ENCODE measurements around the gene CASZ1.

The CASZ1 gene

GRCh38 chr1:10686404-10687040 lies 109.9 kb downstream of the CASZ1 start:
- TF ChIP-seq CTCF (IDR thresholded peaks at IDR 0.05; ENCODE audit: insufficient read depth, low read length, missing control alignments): no peak
- no peak overlapping the region for H3K4me3 ChIP-seq (ENCODE audit: low read depth, low read length)
- no peak for DNase-seq (ENCODE audit: low read depth, low spot score)
- POLR2A ChIA-PET: no interaction called here
- CTCF ChIA-PET: no interaction called here

DNA sequence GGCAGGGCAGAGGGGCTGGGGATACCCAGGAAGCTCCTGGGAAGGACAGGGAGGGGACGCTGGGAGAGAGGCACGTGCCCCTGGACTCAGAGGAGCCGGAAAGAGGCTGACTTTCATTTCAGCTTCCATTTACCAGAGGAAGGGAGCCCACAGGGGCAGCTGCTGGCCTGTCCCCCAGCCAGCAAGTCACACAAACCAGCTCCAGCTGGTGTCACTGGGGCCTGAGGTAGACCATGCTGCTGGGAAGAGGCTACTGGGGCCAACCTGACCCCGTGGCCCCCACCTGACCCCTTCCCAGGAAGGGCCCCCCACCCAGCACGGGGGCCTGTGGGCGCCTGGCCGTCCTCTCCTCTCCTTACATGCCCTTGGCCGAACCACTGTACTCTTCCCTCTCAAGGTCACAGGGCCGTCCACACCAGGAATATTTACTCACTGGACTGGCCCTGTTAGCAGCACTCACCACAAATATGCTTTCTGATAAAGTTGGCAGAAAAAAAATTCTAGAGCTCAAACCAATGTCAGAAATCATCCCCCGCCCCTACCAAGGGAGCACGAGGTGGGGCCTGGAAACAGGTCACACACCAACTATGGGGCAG lies 110.5 kb downstream of the CASZ1 start:
- CTCF ChIA-PET: no interaction called here
- DNase-seq (ENCODE audit: low read depth, low spot score): no peak

DNA sequence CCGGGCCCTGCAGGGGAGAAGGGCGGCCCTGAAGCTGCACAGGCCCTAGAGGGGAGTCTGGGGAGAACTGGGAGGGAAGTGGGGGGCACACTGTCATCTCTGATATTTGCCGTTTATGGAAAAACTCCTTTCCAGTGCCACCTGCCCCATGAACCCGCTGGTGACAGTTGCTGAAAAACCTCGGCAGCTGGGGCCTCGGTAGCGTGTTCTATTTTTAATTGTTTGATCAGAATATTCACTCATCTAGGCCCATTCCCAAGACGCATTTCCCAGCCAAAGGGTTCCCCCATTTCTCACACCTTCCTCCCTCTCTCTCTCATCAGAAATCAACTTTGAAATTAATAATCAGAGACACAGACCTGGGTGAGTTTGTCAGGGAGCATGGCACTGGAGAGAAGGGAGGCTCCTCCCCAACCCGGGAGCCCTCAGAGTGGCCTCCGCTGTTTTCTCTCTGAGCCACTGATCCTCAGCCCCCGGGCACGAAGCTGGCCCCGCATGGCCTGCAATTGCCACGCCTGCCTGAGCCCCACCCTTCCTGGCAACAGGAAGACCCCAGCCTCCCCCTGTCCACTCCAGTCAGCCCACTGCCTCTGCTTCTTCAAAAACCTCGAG lies 111.1 kb downstream of the CASZ1 start:
- H3K4me3 ChIP-seq (ENCODE audit: low read depth, low read length): no peak overlapping the region
- CTCF ChIA-PET: no interaction called here
- TF ChIP-seq CTCF (IDR thresholded peaks at IDR 0.05; ENCODE audit: insufficient read depth, low read length, missing control alignments): no peak
- no peak for DNase-seq (ENCODE audit: low read depth, low spot score)
- POLR2A ChIA-PET: no interaction called here

More for the DNA sequence above, 110.5 kb downstream of the CASZ1 start:
- TF ChIP-seq CTCF (IDR thresholded peaks at IDR 0.05; ENCODE audit: insufficient read depth, low read length, missing control alignments): no peak
- POLR2A ChIA-PET: no interaction called here
- H3K4me3 ChIP-seq (ENCODE audit: low read depth, low read length): no peak overlapping the region

- CTCF ChIA-PET: no interaction called here
- no peak for TF ChIP-seq CTCF (IDR thresholded peaks at IDR 0.05; ENCODE audit: insufficient read depth, low read length, missing control alignments)
- DNase-seq (ENCODE audit: low read depth, low spot score): no peak
- POLR2A ChIA-PET: no interaction called here
- H3K4me3 ChIP-seq (ENCODE audit: low read depth, low read length): no peak overlapping the region
These were observed 112.2 kb downstream of the CASZ1 start for GRCh38 chr1:10684221-10684620.

- no peak for TF ChIP-seq CTCF (IDR thresholded peaks at IDR 0.05; ENCODE audit: insufficient read depth, low read length, missing control alignments)
- POLR2A ChIA-PET: no interaction called here
- DNase-seq (ENCODE audit: low read depth, low spot score): no peak
- H3K4me3 ChIP-seq (ENCODE audit: low read depth, low read length): no peak overlapping the region
- CTCF ChIA-PET: interaction anchor here (1.1 kb wide), 1 partner anchor 175 kb away, joined by 3 read pairs; no protein-coding TSS in a partner anchor
These were observed 113.8 kb downstream of the CASZ1 start for GRCh38 chr1:10682449-10683309.

DNA sequence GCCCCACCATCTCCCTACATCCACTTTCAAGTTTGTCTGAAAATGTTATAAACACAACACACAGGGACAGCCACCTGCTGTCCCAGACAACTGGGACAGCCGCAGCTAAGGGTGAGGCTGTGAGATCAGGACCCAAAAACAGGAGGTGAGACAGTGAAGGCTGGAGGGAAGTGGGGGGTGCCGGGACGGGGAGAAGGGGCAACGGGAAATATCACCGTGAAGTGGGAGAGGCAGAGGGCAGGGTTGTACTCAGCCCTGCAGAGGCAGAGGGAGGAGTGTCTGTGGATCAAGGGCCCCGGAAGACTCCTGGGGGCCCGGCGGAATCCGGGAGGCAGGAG lies 114.4 kb downstream of the CASZ1 start:
- ChIA-PET CTCF (interaction anchor here (1.1 kb wide), 1 partner anchor 174 kb away, joined by 3 read pairs; no protein-coding TSS in a partner anchor), POLR2A (no interaction called here)
- no peak for DNase-seq (ENCODE audit: low read depth, low spot score)
- no peak overlapping the region for H3K4me3 ChIP-seq (ENCODE audit: low read depth, low read length)
- no peak for TF ChIP-seq CTCF (IDR thresholded peaks at IDR 0.05; ENCODE audit: insufficient read depth, low read length, missing control alignments)

Measured in AG04449 (cell line).